GM12891 (cell line): Measurements from ENCODE around the gene TIAL1.

Experiments used
- PAX5 ChIP-seq: IDR thresholded peaks from 2 replicates; pipeline ENCODE4 v1.6.1; 2011; ENCODE audit warnings: low read length, moderate library complexity, mild to moderate bottlenecking; ENCODE audit not compliant: insufficient read depth, severe bottlenecking
- POLR2A ChIP-seq: IDR thresholded peaks from 2 replicates; pipeline ENCODE4 v1.6.1; 2011; ENCODE audit warnings: low read depth, low read length, control low read depth
- POLR2AphosphoS5 ChIP-seq: IDR thresholded peaks from 2 replicates; pipeline ENCODE4 v1.6.1; 2011; ENCODE audit warnings: low read depth, low read length, control low read depth
- SPI1 ChIP-seq: IDR thresholded peaks from 2 replicates; pipeline ENCODE4 v1.6.1; 2011; ENCODE audit warnings: low read depth, low read length, control low read depth
- TAF1 ChIP-seq: IDR thresholded peaks from 2 replicates; pipeline ENCODE4 v1.6.1; 2011; ENCODE audit warnings: low read depth, low read length, control low read depth

GRCh38 chr10:119640875-119641526 lies 44.2 kb upstream of the TIAL1 start:
- TF ChIP-seq POLR2AphosphoS5 (no peak), POLR2A (no peak), PAX5 (no peak), TAF1 (no peak), SPI1 (no peak)
